Stimulated activated CD4-positive, alpha-beta T cell treated with anti-CD3 and anti-CD28 coated beads, Interleukin-12 subunit alpha, Interleukin-12 subunit beta, amount 100 ng/mL, for 24 hours (primary cell): Measurements from ENCODE around the gene FAM131C.
"Not testable (repeated sequence)": the region's sequence is repeated elsewhere in the genome, so short reads cannot be mapped to it uniquely, and the experiment has no call there.

Experiments
- DNase-seq, 2 experiments: peaks; one replicate each; pipeline ENCODE4 v3.0.0-alpha.2; 2020; ENCODE audit warnings: low read depth in 2 of 2

The FAM131C gene

GRCh38 chr1:16076865-16077238, 3.4 kb upstream of the FAM131C start:
- no peak for DNase-seq

- no peak for DNase-seq
Measured at GRCh38 chr1:16076031-16076864, 2.8 kb upstream of the FAM131C start.

GRCh38 chr1:16075337-16076030, 2.0 kb upstream of the FAM131C start:
- no peak for DNase-seq

- DNase-seq = no peak
Measured at GRCh38 chr1:16074217-16074616, 766 bp upstream of the FAM131C start.

GRCh38 chr1:16072616-16073484, 601 bp downstream of the FAM131C start:
- no peak for DNase-seq

- DNase-seq = no peak
Measured at GRCh38 chr1:16072095-16072494, 1.4 kb downstream of the FAM131C start.

- DNase-seq = no peak
Measured at GRCh38 chr1:16071614-16072013, 1.8 kb downstream of the FAM131C start.

GRCh38 chr1:16070640-16071355, 2.7 kb downstream of the FAM131C start:
- DNase-seq = no peak

- DNase-seq = no peak
Measured at GRCh38 chr1:16068356-16069270, 4.8 kb downstream of the FAM131C start.

- no peak for DNase-seq
Measured at GRCh38 chr1:16067933-16068332, 5.5 kb downstream of the FAM131C start.

GRCh38 chr1:16067127-16067768, 6.2 kb downstream of the FAM131C start:
- no peak for DNase-seq

- DNase-seq = no peak
Measured at GRCh38 chr1:16066245-16066644, 7.2 kb downstream of the FAM131C start.

- DNase-seq = no peak
Measured at GRCh38 chr1:16065269-16065576, 8.2 kb downstream of the FAM131C start.

GRCh38 chr1:16064536-16065268, 8.7 kb downstream of the FAM131C start:
- no peak for DNase-seq

- no peak for DNase-seq
Measured at GRCh38 chr1:16063921-16064320, 9.5 kb downstream of the FAM131C start.

GRCh38 chr1:16063226-16063829, 10.1 kb downstream of the FAM131C start:
- no peak for DNase-seq

- DNase-seq = not testable (repeated sequence)
Measured at GRCh38 chr1:16062687-16063075, 10.8 kb downstream of the FAM131C start.

- DNase-seq = not testable (repeated sequence)
Measured at GRCh38 chr1:16061989-16062686, 11.3 kb downstream of the FAM131C start.
